H1 (cell line): ENCODE data around the gene GALNT2. TPM values are rescaled to one million over a fixed set of nuclear protein-coding genes. Genes with fewer than 3 reads are reported as not detected.

Experiments used
- CTCF ChIA-PET: fragments of 300-600 bp; sonication (Branson Sonifier 250); formaldehyde crosslinking; loops from one replicate; lab custom pipeline; 2021; ENCODE audit not compliant: partially characterized antibody; lab: Charles Lee
- POLR2A ChIA-PET: fragments of 300-600 bp; sonication (Branson Sonifier 250); formaldehyde crosslinking; loops from one replicate; lab custom pipeline; 2021; ENCODE audit warnings: inconsistent platforms; ENCODE audit not compliant: partially characterized antibody; lab: Charles Lee
- DNase-seq, 2 experiments: peaks; one replicate each; pipeline versions ENCODE4 v3.0.0 to v3.0.0-alpha.2; 2010 to 2022; ENCODE audit warnings: low spot score in 2 of 2, low read depth in 1 of 2, mixed read lengths in 1 of 2
- FAIRE-seq: peaks from 2 replicates; lab custom pipeline; 2011; peaks lifted over from hg19 to GRCh38; lab: Jason Lieb, UNC
- H2AFZ ChIP-seq: 2 replicates; pipeline ENCODE4 v1.8.1; 2012; ENCODE audit warnings: low read length, inconsistent platforms
- H2AK5ac ChIP-seq: 2 replicates; pipeline ENCODE4 v1.6.1; 2013; ENCODE audit warnings: low read depth, low read length
- H2BK120ac ChIP-seq: replicated peaks from 2 replicates; pipeline ENCODE3; 2013; ENCODE audit warnings: low read depth, low read length, inconsistent platforms
- H2BK12ac ChIP-seq: 2 replicates; pipeline ENCODE4 v1.6.1; 2013; ENCODE audit warnings: low read depth, low read length
- H2BK15ac ChIP-seq: 2 replicates; pipeline ENCODE4 v1.6.1; 2013; ENCODE audit warnings: low read length
- H2BK20ac ChIP-seq: 2 replicates; pipeline ENCODE4 v1.6.1; 2013; ENCODE audit warnings: low read length
- H2BK5ac ChIP-seq: 2 replicates; pipeline ENCODE4 v1.6.1; 2013; ENCODE audit warnings: low read depth, low read length
- H3K14ac ChIP-seq: 2 replicates; pipeline ENCODE4 v1.6.1; 2013; ENCODE audit warnings: inconsistent platforms; ENCODE audit not compliant: insufficient read length
- H3K18ac ChIP-seq: 2 replicates; pipeline ENCODE4 v1.6.1; 2013; ENCODE audit warnings: low read length; ENCODE audit errors: extremely low read depth
- H3K23ac ChIP-seq: 2 replicates; pipeline ENCODE4 v1.6.1; 2013; ENCODE audit warnings: inconsistent platforms; ENCODE audit not compliant: insufficient read length
- H3K23me2 ChIP-seq: 2 replicates; pipeline ENCODE4 v1.6.1; 2013; ENCODE audit warnings: low read depth, low read length
- H3K27ac ChIP-seq: 2 replicates; pipeline ENCODE4 v1.6.1; 2011; ENCODE audit warnings: low read depth, low read length, inconsistent platforms
- H3K27me3 ChIP-seq, 4 experiments: replicated peaks in 1 of 4; 1 replicate in 1 of 4; 2 replicates in 3 of 4; pipeline versions ENCODE4 v1.6.1 to v1.8.1; 2011 to 2013; ENCODE audit warnings: low read length in 3 of 4, mild to moderate bottlenecking in 3 of 4, inconsistent platforms in 2 of 4, mixed read lengths in 2 of 4, moderate library complexity in 1 of 4; ENCODE audit not compliant: control insufficient read depth in 3 of 4, insufficient read depth in 3 of 4; ENCODE audit errors: extremely low read depth in 1 of 4
- H3K36me3 ChIP-seq, 4 experiments: 2 replicates each; pipeline versions ENCODE4 v1.6.1 to v1.8.1; 2011 to 2013; ENCODE audit warnings: mild to moderate bottlenecking in 4 of 4, low read length in 3 of 4, moderate library complexity in 2 of 4, control low read depth in 1 of 4, inconsistent platforms in 1 of 4; ENCODE audit not compliant: insufficient read depth in 4 of 4, control insufficient read depth in 2 of 4
- H3K4ac ChIP-seq: replicated peaks from 2 replicates; pipeline ENCODE3; 2013; ENCODE audit warnings: low read length, low read depth, mixed read lengths, inconsistent platforms; ENCODE audit not compliant: insufficient read length
- H3K4me1 ChIP-seq, 4 experiments: replicated peaks in 1 of 4; 1 replicate in 1 of 4; 2 replicates in 3 of 4; pipeline versions ENCODE4 v1.6.1 to v1.8.1; 2011 to 2013; ENCODE audit warnings: low read length in 3 of 4, inconsistent platforms in 2 of 4, mixed read lengths in 1 of 4; ENCODE audit not compliant: insufficient read depth in 4 of 4, control insufficient read depth in 3 of 4
- H3K4me2 ChIP-seq, 2 experiments: 2 replicates each; pipeline versions ENCODE4 v1.6.1 to v1.8.1; 2011 to 2013; ENCODE audit warnings: low read depth in 2 of 2, low read length in 2 of 2, control low read depth in 1 of 2, inconsistent platforms in 1 of 2, mild to moderate bottlenecking in 1 of 2; ENCODE audit not compliant: insufficient read depth in 1 of 2
- H3K4me3 ChIP-seq, 4 experiments: fragments of 200-600, 300-600 bp in 1 of 4; sonication (generic), shearing (Covaris generic), sonication (Bioruptor Twin) in 1 of 4; 2 replicates each; pipeline versions ENCODE4 v1.5.1 to v1.8.1; 2011 to 2016; ENCODE audit warnings: low read length in 4 of 4, low read depth in 3 of 4, control low read depth in 2 of 4, inconsistent platforms in 2 of 4, mild to moderate bottlenecking in 2 of 4, mixed read lengths in 1 of 4, moderate library complexity in 1 of 4; ENCODE audit not compliant: insufficient read depth in 2 of 4; ENCODE audit errors: extremely low read depth in 1 of 4
- H3K56ac ChIP-seq: replicated peaks from 2 replicates; pipeline ENCODE3; 2013; ENCODE audit warnings: low read depth, mild to moderate bottlenecking, mixed read lengths, low read length, inconsistent platforms; ENCODE audit not compliant: insufficient read length
- H3K79me1 ChIP-seq: 2 replicates; pipeline ENCODE4 v1.6.1; 2013; ENCODE audit warnings: low read depth, low read length, control low read depth
- H3K79me2 ChIP-seq, 2 experiments: 2 replicates each; pipeline versions ENCODE4 v1.6.1 to v1.8.1; 2012 to 2013; ENCODE audit warnings: low read length in 2 of 2, mild to moderate bottlenecking in 2 of 2, inconsistent platforms in 1 of 2; ENCODE audit not compliant: insufficient read depth in 2 of 2, control insufficient read depth in 1 of 2
- H3K9ac ChIP-seq, 4 experiments: replicated peaks in 1 of 4; 1 replicate in 1 of 4; 2 replicates in 3 of 4; pipeline versions ENCODE4 v1.6.1 to v1.8.1; 2011 to 2013; ENCODE audit warnings: low read depth in 3 of 4, low read length in 3 of 4, control low read depth in 2 of 4, mild to moderate bottlenecking in 2 of 4, moderate library complexity in 2 of 4, inconsistent platforms in 1 of 4; ENCODE audit errors: extremely low read depth in 1 of 4
- H3K9me3 ChIP-seq, 2 experiments: 2 replicates each; pipeline versions ENCODE4 v1.6.1 to v1.8.1; 2012 to 2013; ENCODE audit warnings: mild to moderate bottlenecking in 2 of 2, moderate library complexity in 2 of 2, control low read depth in 1 of 2, inconsistent platforms in 1 of 2, low read depth in 1 of 2, low read length in 1 of 2, mixed read lengths in 1 of 2; ENCODE audit not compliant: insufficient read depth in 2 of 2
- H4K20me1 ChIP-seq, 2 experiments: replicated peaks in 1 of 2; 2 replicates each; pipeline versions ENCODE3 to v1.8.1; 2011 to 2013; ENCODE audit warnings: inconsistent platforms in 2 of 2, low read length in 2 of 2, mild to moderate bottlenecking in 1 of 2; ENCODE audit not compliant: insufficient read depth in 2 of 2, control insufficient read depth in 1 of 2
- H4K5ac ChIP-seq: 2 replicates; pipeline ENCODE4 v1.6.1; 2013; ENCODE audit warnings: low read length, low read depth, mixed read lengths, inconsistent platforms; ENCODE audit not compliant: insufficient read length
- H4K8ac ChIP-seq: 2 replicates; pipeline ENCODE4 v1.8.0; 2013; ENCODE audit warnings: mild to moderate bottlenecking, moderate library complexity, low read length, inconsistent platforms; ENCODE audit not compliant: insufficient read depth; ENCODE audit errors: extremely low read depth
- H4K91ac ChIP-seq: replicated peaks from 2 replicates; pipeline ENCODE3; 2013; ENCODE audit warnings: low read length, mixed read lengths, inconsistent platforms; ENCODE audit not compliant: insufficient read length
- MAX ChIP-seq: IDR thresholded peaks from 2 replicates; pipeline ENCODE4 v1.6.1; 2012; ENCODE audit warnings: inconsistent platforms
- SRF ChIP-seq: IDR thresholded peaks from 2 replicates; pipeline ENCODE4 v1.6.1; 2011; ENCODE audit warnings: mild to moderate bottlenecking, low read depth, low read length, moderate library complexity
- WGBS, 2 experiments: shearing (Covaris generic) in 1 of 2; methylation state at CpG; one replicate each; pipeline versions ENCODE4 v1.1.6 to v1.1.7; 2013 to 2015; ENCODE audit warnings: low lambda C conversion rate in 2 of 2, mixed read lengths in 2 of 2, inconsistent platforms in 1 of 2, low coverage in 1 of 2, missing lambda C conversion rate in 1 of 2; ENCODE audit not compliant: insufficient replicate concordance in 2 of 2, insufficient coverage in 1 of 2, insufficient read length in 1 of 2; ENCODE audit errors: extremely low coverage in 1 of 2, missing lambda C conversion rate in 1 of 2; 5-methylcytosine and 5-hydroxymethylcytosine counted together
- polyA plus RNA-seq, 7 experiments: library from polyadenylated mRNA; depleted of rRNA in 3 of 7; stranded (reverse) in 5 of 7; unstranded in 2 of 7; fragments of >200 nt in 5 of 7; fragments of 200-250 nt in 2 of 7; gene quantifications; 1 replicate in 5 of 7; 2 replicates in 1 of 7; 4 replicates in 1 of 7; pipeline versions ENCODE4 v1.2.1 to v1.2.3, GENCODE V29; 2011 to 2013; ENCODE audit warnings: missing spikeins in 2 of 7, mixed read lengths in 2 of 7
- total RNA-seq: library from RNA; stranded (reverse); fragmentation: NEBNext Ultra II Directional; extraction: Animal tissue kit (Norgen Biotek cat#: 25700); gene quantifications from 2 replicates; pipeline ENCODE4 v1.2.1, GENCODE V29; 2021

The GALNT2 gene
- total and polyA plus RNA-seq, 2 of the 8 experiments (the other 6 are each of a cell fraction or from before 2014, with no cell fraction given): 34.5 to 75.3 TPM

GRCh38 chr1:230301322-230301721, 234.3 kb downstream of the GALNT2 start:
- Histone ChIP-seq H2AFZ (no peak overlapping the region), H3K56ac (no peak overlapping the region), H3K79me1 (no peaks in the 10 kb centered on the region), H2BK5ac (no peak overlapping the region), H3K23me2 (no peaks in the 10 kb centered on the region), H3K79me2 (no peaks in the 10 kb centered on the region), H3K27me3 (no peaks in the 10 kb centered on the region), H2BK20ac (no peak overlapping the region), H3K4me3 (no peak overlapping the region), H3K14ac (no peak overlapping the region), H3K27ac (no peak overlapping the region), H3K18ac (no peak overlapping the region), H3K4me2 (no peak overlapping the region), H2BK15ac (no peak overlapping the region), H3K9me3 (no peaks in the 10 kb centered on the region), H4K8ac (no peak overlapping the region), H4K20me1 (no peaks in the 10 kb centered on the region), H2BK120ac (no peak overlapping the region), H3K4ac (no peak overlapping the region), H4K5ac (no peak overlapping the region), H3K36me3 (no peaks in the 10 kb centered on the region), H3K4me1 (no peaks in the 10 kb centered on the region), H2AK5ac (no peak overlapping the region), H4K91ac (no peak overlapping the region), H3K9ac (no peak overlapping the region), H2BK12ac (no peak overlapping the region), H3K23ac (no peak overlapping the region)
- DNase-seq (no peak), FAIRE-seq (no peak)
- ChIA-PET CTCF (interaction anchor here (1.3 kb wide), 1 partner anchor 452 kb away, joined by 3 read pairs; no protein-coding TSS in a partner anchor), POLR2A (no interaction called here)
- 82% methylated on average over 8 of the region's 8 CpGs; no CpG with 5 or more reads in 1 of the 2 experiments for WGBS, 2 experiments
- TF ChIP-seq MAX (no peak), SRF (no peak)
